Measurements from ENCODE around the gene CFAP43. TPM values are rescaled to one million over a fixed set of nuclear protein-coding genes. Genes with fewer than 3 reads are reported as not detected.

The CFAP43 gene
- total and polyA plus RNA-seq, 9 of the 15 experiments (the other 6 are each of a cell fraction or from before 2014, with no cell fraction given) = 0.07 to 0.86 (median 0.11) TPM; not detected in 1

DNA sequence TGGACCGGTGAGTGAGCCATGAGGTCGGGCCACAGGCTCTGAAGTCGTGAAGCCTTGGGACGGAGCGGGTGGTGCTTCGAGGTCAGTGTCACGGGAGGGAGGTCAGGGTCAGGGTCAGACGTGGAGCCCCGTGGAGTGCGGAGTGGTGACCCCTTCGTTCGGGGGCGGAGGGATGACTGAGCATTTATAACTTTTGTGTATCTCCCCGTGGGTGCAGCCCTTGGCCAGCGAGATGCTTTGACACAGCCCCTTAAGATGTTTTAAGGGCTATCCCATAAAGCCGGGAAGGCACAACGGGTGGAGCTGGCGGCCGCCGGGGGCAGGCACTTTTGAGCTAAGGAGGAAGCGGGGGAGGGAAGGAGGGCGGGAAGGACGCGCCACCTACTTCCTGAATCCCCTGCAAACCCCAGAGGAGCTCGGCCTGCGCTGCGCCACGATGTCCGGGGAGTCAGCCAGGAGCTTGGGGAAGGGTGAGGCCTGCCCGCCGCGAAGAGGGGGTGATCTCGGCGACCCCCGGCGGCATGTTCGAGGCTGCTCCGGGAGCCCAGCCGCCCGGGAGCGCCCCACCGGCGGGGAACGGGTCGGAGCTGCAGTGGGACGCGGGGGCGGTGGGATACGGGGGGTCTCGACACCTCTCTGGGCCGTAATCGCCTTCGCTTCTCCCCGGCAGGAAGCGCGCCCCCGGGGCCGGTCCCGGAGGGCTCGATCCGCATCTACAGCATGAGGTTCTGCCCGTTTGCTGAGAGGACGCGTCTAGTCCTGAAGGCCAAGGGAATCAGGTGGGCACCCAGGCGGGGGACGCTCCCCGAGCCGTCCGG lies 22.5 kb upstream of the CFAP43 start, which contains the start of gene GSTO1 (continued):
- TF ChIP-seq POU5F1 (IDR thresholded peaks at IDR 0.05; ENCODE audit: borderline replicate concordance, low read depth, low read length, partially characterized antibody) (no peak), NBN (IDR thresholded peaks at IDR 0.05; ENCODE audit: low read depth) (0 out of 2 replicates have a peak, but pooled peaks have one; percentile 23), TAF1 (IDR thresholded peaks at IDR 0.05; ENCODE audit: control insufficient read depth, extremely low read depth, insufficient read depth, low read length, severe bottlenecking) (peak; percentile 93), ZNF830 (CRISPR knock-in tag; IDR thresholded peaks at IDR 0.05) (no peak), TCFL5 (CRISPR knock-in tag; conservative IDR thresholded peaks at IDR 0.05) (no peak), ARNT (IDR thresholded peaks at IDR 0.05) (0 out of 4 replicates have a peak, but pooled peaks of 1 of the 2 experiments have one; percentile 11), ZNF133 (CRISPR knock-in tag; IDR thresholded peaks at IDR 0.05) (no peak), FIP1L1 (IDR thresholded peaks at IDR 0.05; ENCODE audit: low read depth, low read length, poor library complexity, severe bottlenecking) (peak; percentile 38), POLR2H (tag; IDR thresholded peaks at IDR 0.05; ENCODE audit: low read depth) (0 out of 2 replicates have a peak, but pooled peaks have one; percentile 44), NFE2 (IDR thresholded peaks at IDR 0.05; ENCODE audit: low read depth) (peak; percentile 77), ZBTB7A (IDR thresholded peaks at IDR 0.05; ENCODE audit: borderline replicate concordance, control insufficient read depth, low read depth, low read length) (peak; percentile 74; the same call in 1 of the 2 replicates), ZNF583 (CRISPR knock-in tag; IDR thresholded peaks at IDR 0.05) (no peak), ZNF347 (CRISPR knock-in tag; IDR thresholded peaks at IDR 0.05; ENCODE audit: low read depth) (no peak)
- TF ChIP-seq, protein P1, sequence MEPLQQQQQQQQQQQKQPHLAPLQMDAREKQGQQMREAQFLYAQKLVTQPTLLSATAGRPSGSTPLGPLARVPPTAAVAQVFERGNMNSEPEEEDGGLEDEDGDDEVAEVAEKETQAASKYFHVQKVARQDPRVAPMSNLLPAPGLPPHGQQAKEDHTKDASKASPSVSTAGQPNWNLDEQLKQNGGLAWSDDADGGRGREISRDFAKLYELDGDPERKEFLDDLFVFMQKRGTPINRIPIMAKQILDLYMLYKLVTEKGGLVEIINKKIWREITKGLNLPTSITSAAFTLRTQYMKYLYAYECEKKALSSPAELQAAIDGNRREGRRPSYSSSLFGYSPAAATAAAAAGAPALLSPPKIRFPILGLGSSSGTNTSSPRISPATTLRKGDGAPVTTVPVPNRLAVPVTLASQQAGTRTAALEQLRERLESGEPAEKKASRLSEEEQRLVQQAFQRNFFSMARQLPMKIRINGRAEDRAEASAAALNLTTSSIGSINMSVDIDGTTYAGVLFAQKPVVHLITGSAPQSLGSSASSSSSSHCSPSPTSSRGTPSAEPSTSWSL (CRISPR knock-in tag; IDR thresholded peaks at IDR 0.05; ENCODE audit: borderline replicate concordance) = no peak
- TF ChIP-seq, protein P2, sequence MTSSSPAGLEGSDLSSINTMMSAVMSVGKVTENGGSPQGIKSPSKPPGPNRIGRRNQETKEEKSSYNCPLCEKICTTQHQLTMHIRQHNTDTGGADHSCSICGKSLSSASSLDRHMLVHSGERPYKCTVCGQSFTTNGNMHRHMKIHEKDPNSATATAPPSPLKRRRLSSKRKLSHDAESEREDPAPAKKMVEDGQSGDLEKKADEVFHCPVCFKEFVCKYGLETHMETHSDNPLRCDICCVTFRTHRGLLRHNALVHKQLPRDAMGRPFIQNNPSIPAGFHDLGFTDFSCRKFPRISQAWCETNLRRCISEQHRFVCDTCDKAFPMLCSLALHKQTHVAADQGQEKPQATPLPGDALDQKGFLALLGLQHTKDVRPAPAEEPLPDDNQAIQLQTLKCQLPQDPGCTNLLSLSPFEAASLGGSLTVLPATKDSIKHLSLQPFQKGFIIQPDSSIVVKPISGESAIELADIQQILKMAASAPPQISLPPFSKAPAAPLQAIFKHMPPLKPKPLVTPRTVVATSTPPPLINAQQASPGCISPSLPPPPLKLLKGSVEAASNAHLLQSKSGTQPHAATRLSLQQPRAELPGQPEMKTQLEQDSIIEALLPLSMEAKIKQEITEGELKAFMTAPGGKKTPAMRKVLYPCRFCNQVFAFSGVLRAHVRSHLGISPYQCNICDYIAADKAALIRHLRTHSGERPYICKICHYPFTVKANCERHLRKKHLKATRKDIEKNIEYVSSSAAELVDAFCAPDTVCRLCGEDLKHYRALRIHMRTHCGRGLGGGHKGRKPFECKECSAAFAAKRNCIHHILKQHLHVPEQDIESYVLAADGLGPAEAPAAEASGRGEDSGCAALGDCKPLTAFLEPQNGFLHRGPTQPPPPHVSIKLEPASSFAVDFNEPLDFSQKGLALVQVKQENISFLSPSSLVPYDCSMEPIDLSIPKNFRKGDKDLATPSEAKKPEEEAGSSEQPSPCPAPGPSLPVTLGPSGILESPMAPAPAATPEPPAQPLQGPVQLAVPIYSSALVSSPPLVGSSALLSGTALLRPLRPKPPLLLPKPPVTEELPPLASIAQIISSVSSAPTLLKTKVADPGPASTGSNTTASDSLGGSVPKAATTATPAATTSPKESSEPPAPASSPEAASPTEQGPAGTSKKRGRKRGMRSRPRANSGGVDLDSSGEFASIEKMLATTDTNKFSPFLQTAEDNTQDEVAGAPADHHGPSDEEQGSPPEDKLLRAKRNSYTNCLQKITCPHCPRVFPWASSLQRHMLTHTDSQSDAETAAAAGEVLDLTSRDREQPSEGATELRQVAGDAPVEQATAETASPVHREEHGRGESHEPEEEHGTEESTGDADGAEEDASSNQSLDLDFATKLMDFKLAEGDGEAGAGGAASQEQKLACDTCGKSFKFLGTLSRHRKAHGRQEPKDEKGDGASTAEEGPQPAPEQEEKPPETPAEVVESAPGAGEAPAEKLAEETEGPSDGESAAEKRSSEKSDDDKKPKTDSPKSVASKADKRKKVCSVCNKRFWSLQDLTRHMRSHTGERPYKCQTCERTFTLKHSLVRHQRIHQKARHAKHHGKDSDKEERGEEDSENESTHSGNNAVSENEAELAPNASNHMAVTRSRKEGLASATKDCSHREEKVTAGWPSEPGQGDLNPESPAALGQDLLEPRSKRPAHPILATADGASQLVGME (CRISPR knock-in tag; IDR thresholded peaks at IDR 0.05) = no peak
- TF ChIP-seq, protein P3, sequence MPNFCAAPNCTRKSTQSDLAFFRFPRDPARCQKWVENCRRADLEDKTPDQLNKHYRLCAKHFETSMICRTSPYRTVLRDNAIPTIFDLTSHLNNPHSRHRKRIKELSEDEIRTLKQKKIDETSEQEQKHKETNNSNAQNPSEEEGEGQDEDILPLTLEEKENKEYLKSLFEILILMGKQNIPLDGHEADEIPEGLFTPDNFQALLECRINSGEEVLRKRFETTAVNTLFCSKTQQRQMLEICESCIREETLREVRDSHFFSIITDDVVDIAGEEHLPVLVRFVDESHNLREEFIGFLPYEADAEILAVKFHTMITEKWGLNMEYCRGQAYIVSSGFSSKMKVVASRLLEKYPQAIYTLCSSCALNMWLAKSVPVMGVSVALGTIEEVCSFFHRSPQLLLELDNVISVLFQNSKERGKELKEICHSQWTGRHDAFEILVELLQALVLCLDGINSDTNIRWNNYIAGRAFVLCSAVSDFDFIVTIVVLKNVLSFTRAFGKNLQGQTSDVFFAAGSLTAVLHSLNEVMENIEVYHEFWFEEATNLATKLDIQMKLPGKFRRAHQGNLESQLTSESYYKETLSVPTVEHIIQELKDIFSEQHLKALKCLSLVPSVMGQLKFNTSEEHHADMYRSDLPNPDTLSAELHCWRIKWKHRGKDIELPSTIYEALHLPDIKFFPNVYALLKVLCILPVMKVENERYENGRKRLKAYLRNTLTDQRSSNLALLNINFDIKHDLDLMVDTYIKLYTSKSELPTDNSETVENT (CRISPR knock-in tag; IDR thresholded peaks at IDR 0.05) = no peak
